ENCODE measurements around the gene MEIOC.
A peak's percentile ranks its signal among the peaks of the same experiment; 100 is the strongest.

DNA sequence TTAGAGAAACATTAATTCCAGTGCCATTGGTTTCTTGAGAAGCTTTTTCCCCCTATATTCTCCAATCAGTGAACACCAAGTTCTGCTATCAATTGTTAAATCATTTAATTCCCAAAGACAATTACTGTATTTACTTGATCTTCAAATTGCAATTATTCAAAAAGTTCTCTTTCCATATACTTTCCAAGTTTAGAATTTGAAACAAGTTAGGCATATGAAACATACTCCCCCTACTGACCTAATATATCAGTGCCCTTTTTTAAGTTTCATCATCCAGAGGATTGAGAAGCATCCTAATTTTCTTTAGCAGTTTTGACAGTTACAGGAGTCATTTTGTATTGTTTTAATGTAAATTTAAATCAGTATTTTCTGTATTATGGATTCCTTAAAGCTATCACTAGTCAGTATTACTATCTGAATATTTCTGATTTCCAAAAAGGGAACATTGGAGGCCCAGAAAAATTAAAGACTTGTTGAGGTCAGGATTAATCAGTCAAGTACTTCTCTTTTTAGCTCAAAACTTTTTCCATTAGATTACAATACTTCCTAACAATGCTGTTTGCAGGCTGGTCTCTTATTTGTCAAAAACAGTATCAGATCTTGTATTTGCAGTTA lies 16.3 kb downstream of the MEIOC start:
- TF ChIP-seq, protein P1, sequence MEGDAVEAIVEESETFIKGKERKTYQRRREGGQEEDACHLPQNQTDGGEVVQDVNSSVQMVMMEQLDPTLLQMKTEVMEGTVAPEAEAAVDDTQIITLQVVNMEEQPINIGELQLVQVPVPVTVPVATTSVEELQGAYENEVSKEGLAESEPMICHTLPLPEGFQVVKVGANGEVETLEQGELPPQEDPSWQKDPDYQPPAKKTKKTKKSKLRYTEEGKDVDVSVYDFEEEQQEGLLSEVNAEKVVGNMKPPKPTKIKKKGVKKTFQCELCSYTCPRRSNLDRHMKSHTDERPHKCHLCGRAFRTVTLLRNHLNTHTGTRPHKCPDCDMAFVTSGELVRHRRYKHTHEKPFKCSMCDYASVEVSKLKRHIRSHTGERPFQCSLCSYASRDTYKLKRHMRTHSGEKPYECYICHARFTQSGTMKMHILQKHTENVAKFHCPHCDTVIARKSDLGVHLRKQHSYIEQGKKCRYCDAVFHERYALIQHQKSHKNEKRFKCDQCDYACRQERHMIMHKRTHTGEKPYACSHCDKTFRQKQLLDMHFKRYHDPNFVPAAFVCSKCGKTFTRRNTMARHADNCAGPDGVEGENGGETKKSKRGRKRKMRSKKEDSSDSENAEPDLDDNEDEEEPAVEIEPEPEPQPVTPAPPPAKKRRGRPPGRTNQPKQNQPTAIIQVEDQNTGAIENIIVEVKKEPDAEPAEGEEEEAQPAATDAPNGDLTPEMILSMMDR (conservative IDR thresholded peaks at IDR 0.05; ENCODE audit: low read depth, low read length): peak; percentile 94
- TF ChIP-seq EZH2phosphoT487 (IDR thresholded peaks at IDR 0.05; ENCODE audit: borderline replicate concordance, low read length) (no peak), EZH2 (IDR thresholded peaks at IDR 0.05; ENCODE audit: low read length, unreplicated experiment) (no peak)

All from PC-3 (cell line).